GM12878 (cell line): ENCODE measurements around the gene ANKRD33.

ENCODE experiments used
- ASH2L ChIP-seq: fragments of 300-600, 200-600 bp; sonication (generic); IDR thresholded peaks from 2 replicates; pipeline ENCODE4 v1.6.1; 2017; ENCODE audit warnings: low read depth, mild to moderate bottlenecking, borderline replicate concordance
- BCL11A ChIP-seq: IDR thresholded peaks from 2 replicates; pipeline ENCODE4 v1.6.1; 2011; ENCODE audit warnings: low read depth, low read length
- EZH2 ChIP-seq: IDR thresholded peaks from 2 replicates; pipeline ENCODE4 v1.6.1; 2012; ENCODE audit warnings: low read depth, mild to moderate bottlenecking, control low read depth, inconsistent platforms, low read length, borderline replicate concordance; ENCODE audit not compliant: control insufficient read depth
- NKRF ChIP-seq: fragments of 450-650 bp; conservative IDR thresholded peaks from 2 replicates; pipeline ENCODE4 v1.6.1; 2017; ENCODE audit warnings: mild to moderate bottlenecking, moderate library complexity
- POLR2A ChIP-seq: IDR thresholded peaks from 2 replicates; pipeline ENCODE4 v1.6.1; 2011; ENCODE audit warnings: low read depth, mild to moderate bottlenecking, low read length
- RELA ChIP-seq: fragments of 450-650 bp; IDR thresholded peaks from 2 replicates; pipeline ENCODE4 v1.8.0; 2014; ENCODE audit warnings: borderline replicate concordance; ENCODE audit not compliant: partially characterized antibody
- RUNX3 ChIP-seq: IDR thresholded peaks from 2 replicates; pipeline ENCODE4 v1.6.1; 2012; ENCODE audit warnings: low read length, inconsistent platforms
- TAF1 ChIP-seq: IDR thresholded peaks from 2 replicates; pipeline ENCODE4 v1.6.1; 2011; ENCODE audit warnings: mild to moderate bottlenecking, low read depth, low read length, borderline replicate concordance
- TCF12 ChIP-seq: IDR thresholded peaks from 2 replicates; pipeline ENCODE4 v1.6.1; 2011; ENCODE audit warnings: low read depth, mild to moderate bottlenecking, low read length
- TF ChIP-seq, protein P1 (sequence below): fragments of 450-650 bp; IDR thresholded peaks from 2 replicates; pipeline ENCODE4 v1.6.1; 2017; ENCODE audit warnings: mild to moderate bottlenecking
- TF ChIP-seq, protein P2 (sequence below), 3 experiments: IDR thresholded peaks in 2 of 3; conservative IDR thresholded peaks in 1 of 3; 2 replicates each; pipeline ENCODE4 v1.5.1; 2011; ENCODE audit warnings: low read depth in 3 of 3, low read length in 3 of 3, mild to moderate bottlenecking in 3 of 3, control low read depth in 2 of 3, moderate library complexity in 2 of 3, inconsistent platforms in 1 of 3, mixed read lengths in 1 of 3; ENCODE audit not compliant: control insufficient read depth in 2 of 3, insufficient read depth in 1 of 3; ENCODE audit errors: extremely low read depth in 1 of 3

- TF ChIP-seq ASH2L = no peak
- no peak for TF ChIP-seq NKRF
- TF ChIP-seq BCL11A = no peak
- TF ChIP-seq TAF1 = no peak
- TF ChIP-seq, protein P1, sequence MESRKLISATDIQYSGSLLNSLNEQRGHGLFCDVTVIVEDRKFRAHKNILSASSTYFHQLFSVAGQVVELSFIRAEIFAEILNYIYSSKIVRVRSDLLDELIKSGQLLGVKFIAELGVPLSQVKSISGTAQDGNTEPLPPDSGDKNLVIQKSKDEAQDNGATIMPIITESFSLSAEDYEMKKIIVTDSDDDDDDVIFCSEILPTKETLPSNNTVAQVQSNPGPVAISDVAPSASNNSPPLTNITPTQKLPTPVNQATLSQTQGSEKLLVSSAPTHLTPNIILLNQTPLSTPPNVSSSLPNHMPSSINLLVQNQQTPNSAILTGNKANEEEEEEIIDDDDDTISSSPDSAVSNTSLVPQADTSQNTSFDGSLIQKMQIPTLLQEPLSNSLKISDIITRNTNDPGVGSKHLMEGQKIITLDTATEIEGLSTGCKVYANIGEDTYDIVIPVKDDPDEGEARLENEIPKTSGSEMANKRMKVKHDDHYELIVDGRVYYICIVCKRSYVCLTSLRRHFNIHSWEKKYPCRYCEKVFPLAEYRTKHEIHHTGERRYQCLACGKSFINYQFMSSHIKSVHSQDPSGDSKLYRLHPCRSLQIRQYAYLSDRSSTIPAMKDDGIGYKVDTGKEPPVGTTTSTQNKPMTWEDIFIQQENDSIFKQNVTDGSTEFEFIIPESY = no peak
- TF ChIP-seq RUNX3 = no peak
- TF ChIP-seq TCF12 = no peak
- TF ChIP-seq, protein P2, sequence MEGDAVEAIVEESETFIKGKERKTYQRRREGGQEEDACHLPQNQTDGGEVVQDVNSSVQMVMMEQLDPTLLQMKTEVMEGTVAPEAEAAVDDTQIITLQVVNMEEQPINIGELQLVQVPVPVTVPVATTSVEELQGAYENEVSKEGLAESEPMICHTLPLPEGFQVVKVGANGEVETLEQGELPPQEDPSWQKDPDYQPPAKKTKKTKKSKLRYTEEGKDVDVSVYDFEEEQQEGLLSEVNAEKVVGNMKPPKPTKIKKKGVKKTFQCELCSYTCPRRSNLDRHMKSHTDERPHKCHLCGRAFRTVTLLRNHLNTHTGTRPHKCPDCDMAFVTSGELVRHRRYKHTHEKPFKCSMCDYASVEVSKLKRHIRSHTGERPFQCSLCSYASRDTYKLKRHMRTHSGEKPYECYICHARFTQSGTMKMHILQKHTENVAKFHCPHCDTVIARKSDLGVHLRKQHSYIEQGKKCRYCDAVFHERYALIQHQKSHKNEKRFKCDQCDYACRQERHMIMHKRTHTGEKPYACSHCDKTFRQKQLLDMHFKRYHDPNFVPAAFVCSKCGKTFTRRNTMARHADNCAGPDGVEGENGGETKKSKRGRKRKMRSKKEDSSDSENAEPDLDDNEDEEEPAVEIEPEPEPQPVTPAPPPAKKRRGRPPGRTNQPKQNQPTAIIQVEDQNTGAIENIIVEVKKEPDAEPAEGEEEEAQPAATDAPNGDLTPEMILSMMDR (IDR thresholded peaks at IDR 0.05 in 2 of 3, conservative IDR thresholded peaks at IDR 0.05 in 1 of 3; ENCODE audit: control insufficient read depth in 2 of 3, extremely low read depth in 1 of 3, insufficient read depth in 1 of 3, low read depth in 3 of 3, low read length in 3 of 3) = 0 out of 6 replicates have a peak, but pooled peaks of 2 of the 3 experiments have one; percentile 2 to 5
- TF ChIP-seq RELA = no peak
- no peak for TF ChIP-seq POLR2A
- no peak for TF ChIP-seq EZH2
Measured at GRCh38 chr12:51913071-51914033, 25.4 kb downstream of the ANKRD33 start.
